Amniotic stem cell (primary cell): Measurements from ENCODE around the gene PRKCD.

Experiments used
- DNase-seq: peaks from one replicate; lab custom pipeline; 2025; lab: John Stamatoyannopoulos, UW

Gene PRKCD

GRCh38 chr3:53170325-53171063 lies 9.5 kb downstream of the PRKCD start:
- no peak for DNase-seq

- DNase-seq = no peak
Measured at GRCh38 chr3:53171064-53171418, 10.0 kb downstream of the PRKCD start.

GRCh38 chr3:53171827-53172505 lies 11.0 kb downstream of the PRKCD start:
- no peak for DNase-seq

- no peak for DNase-seq
Measured at GRCh38 chr3:53173107-53173506, 12.1 kb downstream of the PRKCD start.

- DNase-seq = no peak
Measured at GRCh38 chr3:53174346-53175250, 13.6 kb downstream of the PRKCD start.

GRCh38 chr3:53175613-53176540 lies 14.9 kb downstream of the PRKCD start:
- no peak for DNase-seq

GRCh38 chr3:53178246-53178645 lies 17.2 kb downstream of the PRKCD start:
- no peak for DNase-seq

- DNase-seq = no peak
Measured at GRCh38 chr3:53179580-53179979, 18.6 kb downstream of the PRKCD start.

- no peak for DNase-seq
Measured at GRCh38 chr3:53180305-53181023, 19.5 kb downstream of the PRKCD start.

GRCh38 chr3:53181024-53181371 lies 20.0 kb downstream of the PRKCD start:
- DNase-seq = no peak

GRCh38 chr3:53181528-53181927 lies 20.5 kb downstream of the PRKCD start:
- DNase-seq = no peak

- DNase-seq = no peak
Measured at GRCh38 chr3:53182764-53183355, 21.9 kb downstream of the PRKCD start.

- DNase-seq = no peak
Measured at GRCh38 chr3:53183514-53183913, 22.5 kb downstream of the PRKCD start.

- no peak for DNase-seq
Measured at GRCh38 chr3:53184701-53185100, 23.7 kb downstream of the PRKCD start.

GRCh38 chr3:53185761-53186465 lies 24.9 kb downstream of the PRKCD start:
- no peak for DNase-seq

GRCh38 chr3:53186726-53187125 lies 25.7 kb downstream of the PRKCD start:
- no peak for DNase-seq

GRCh38 chr3:53187430-53187829 lies 26.4 kb downstream of the PRKCD start:
- no peak for DNase-seq

- no peak for DNase-seq
Measured at GRCh38 chr3:53188136-53188685, 27.2 kb downstream of the PRKCD start.

GRCh38 chr3:53188720-53189119 lies 27.7 kb downstream of the PRKCD start:
- DNase-seq = no peak

- DNase-seq = no peak
Measured at GRCh38 chr3:53189276-53189675, 28.3 kb downstream of the PRKCD start.
